Osteocyte (in vitro differentiated cells): ENCODE results near the gene BABAM2. TPM values are rescaled to one million over a fixed set of nuclear protein-coding genes. Genes with fewer than 3 reads are reported as not detected.

ENCODE experiments used
- DNase-seq: peaks from one replicate; pipeline ENCODE4 v3.0.0; 2021; ENCODE audit warnings: mixed read lengths; ENCODE audit not compliant: unreplicated experiment; ENCODE audit errors: extremely low spot score
- H3K27ac Mint-ChIP-seq: one replicate; pipeline ENCODE4 v1.8.0; 2021; ENCODE audit warnings: mild to moderate bottlenecking, mixed read lengths; ENCODE audit not compliant: unreplicated experiment
- H3K27me3 Mint-ChIP-seq: one replicate; pipeline ENCODE4 v1.8.0; 2021; ENCODE audit warnings: mixed read lengths; ENCODE audit not compliant: unreplicated experiment
- H3K36me3 Mint-ChIP-seq: one replicate; pipeline ENCODE4 v1.8.0; 2021; ENCODE audit warnings: mixed read lengths; ENCODE audit not compliant: unreplicated experiment
- H3K4me1 Mint-ChIP-seq: one replicate; pipeline ENCODE4 v1.8.0; 2021; ENCODE audit warnings: mixed read lengths; ENCODE audit not compliant: unreplicated experiment
- H3K4me3 Mint-ChIP-seq: one replicate; pipeline ENCODE4 v1.8.0; 2021; ENCODE audit warnings: mild to moderate bottlenecking, moderate library complexity, mixed read lengths; ENCODE audit not compliant: unreplicated experiment
- H3K9me3 Mint-ChIP-seq: one replicate; pipeline ENCODE4 v1.8.0; 2021; ENCODE audit warnings: mixed read lengths; ENCODE audit not compliant: unreplicated experiment
- total RNA-seq: library from RNA; stranded (reverse); gene quantifications from 2 replicates; pipeline ENCODE4 v1.2.1, GENCODE V29; 2021
- TF ChIP-seq, protein P1 (sequence below): fragments of 200-600 bp; sonication (generic); IDR thresholded peaks from 2 replicates; pipeline ENCODE4 v1.5.0; 2021; ENCODE audit warnings: antibody characterized with exemption, mild to moderate bottlenecking, moderate library complexity

BABAM2 gene
- total RNA-seq, 1 donor from 2014 or later, result 43.6 TPM

DNA sequence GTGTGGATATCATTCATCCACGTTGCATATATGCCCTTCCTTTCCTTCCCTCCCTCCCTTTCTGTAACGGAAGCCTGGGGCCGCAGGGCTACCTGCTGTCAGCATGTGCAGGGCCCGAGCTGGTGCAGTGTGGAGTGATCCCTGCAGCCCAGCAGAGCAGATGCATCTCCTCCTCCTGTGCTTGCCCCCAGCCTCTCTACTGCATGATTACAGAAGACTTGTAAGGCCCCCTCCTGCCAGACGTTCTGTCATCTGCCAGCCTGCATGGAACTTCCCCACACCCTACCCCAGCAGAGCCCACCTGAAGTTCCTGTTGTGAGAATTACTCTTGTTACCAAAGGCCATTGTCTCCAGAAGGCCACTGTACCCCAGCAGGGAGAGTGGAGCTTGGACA lies 434.6 kb downstream of the BABAM2 start:
- Mint-ChIP-seq H3K9me3 (no peaks in the 10 kb centered on the region), H3K4me3 (no peak overlapping the region), H3K27me3 (no peaks in the 10 kb centered on the region), H3K36me3 (no peaks in the 10 kb centered on the region), H3K4me1 (peaks cover 82% of the 10 kb centered on the region), H3K27ac (no peak overlapping the region)
- DNase-seq, result no peak
- TF ChIP-seq, protein P1, sequence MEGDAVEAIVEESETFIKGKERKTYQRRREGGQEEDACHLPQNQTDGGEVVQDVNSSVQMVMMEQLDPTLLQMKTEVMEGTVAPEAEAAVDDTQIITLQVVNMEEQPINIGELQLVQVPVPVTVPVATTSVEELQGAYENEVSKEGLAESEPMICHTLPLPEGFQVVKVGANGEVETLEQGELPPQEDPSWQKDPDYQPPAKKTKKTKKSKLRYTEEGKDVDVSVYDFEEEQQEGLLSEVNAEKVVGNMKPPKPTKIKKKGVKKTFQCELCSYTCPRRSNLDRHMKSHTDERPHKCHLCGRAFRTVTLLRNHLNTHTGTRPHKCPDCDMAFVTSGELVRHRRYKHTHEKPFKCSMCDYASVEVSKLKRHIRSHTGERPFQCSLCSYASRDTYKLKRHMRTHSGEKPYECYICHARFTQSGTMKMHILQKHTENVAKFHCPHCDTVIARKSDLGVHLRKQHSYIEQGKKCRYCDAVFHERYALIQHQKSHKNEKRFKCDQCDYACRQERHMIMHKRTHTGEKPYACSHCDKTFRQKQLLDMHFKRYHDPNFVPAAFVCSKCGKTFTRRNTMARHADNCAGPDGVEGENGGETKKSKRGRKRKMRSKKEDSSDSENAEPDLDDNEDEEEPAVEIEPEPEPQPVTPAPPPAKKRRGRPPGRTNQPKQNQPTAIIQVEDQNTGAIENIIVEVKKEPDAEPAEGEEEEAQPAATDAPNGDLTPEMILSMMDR, result no peak

GRCh38 chr2:28325567-28326468 lies 435.3 kb downstream of the BABAM2 start:
- Mint-ChIP-seq H3K27ac (no peak overlapping the region), H3K36me3 (no peaks in the 10 kb centered on the region), H3K9me3 (no peaks in the 10 kb centered on the region), H3K4me3 (no peak overlapping the region), H3K4me1 (peaks cover 77% of the 10 kb centered on the region), H3K27me3 (no peaks in the 10 kb centered on the region)
- TF ChIP-seq, protein P1, result no peak
- DNase-seq, result no peak

DNA sequence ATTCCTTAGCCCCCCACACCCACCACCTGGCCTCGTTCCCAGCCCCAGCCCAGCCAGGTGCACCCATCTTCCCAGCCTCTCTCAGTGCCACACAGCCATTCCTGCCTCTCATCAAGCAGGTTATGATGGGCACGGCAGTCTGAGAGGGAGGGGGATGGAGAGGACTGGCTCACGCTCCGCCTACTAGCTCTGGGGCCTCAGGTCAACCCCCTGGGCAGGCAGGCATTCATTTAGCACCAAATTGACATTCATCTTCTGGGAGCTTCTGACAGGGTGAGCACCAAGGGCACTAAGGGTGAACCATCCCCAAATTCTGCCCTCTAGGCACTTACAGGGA lies 435.9 kb downstream of the BABAM2 start:
- DNase-seq, result no peak
- Mint-ChIP-seq H3K9me3 (no peaks in the 10 kb centered on the region), H3K27me3 (no peaks in the 10 kb centered on the region), H3K27ac (peak overlapping the region; percentile 88), H3K4me3 (no peak overlapping the region), H3K36me3 (peaks cover 3% of the 10 kb centered on the region), H3K4me1 (peaks cover 71% of the 10 kb centered on the region)
- TF ChIP-seq, protein P1, result no peak

DNA sequence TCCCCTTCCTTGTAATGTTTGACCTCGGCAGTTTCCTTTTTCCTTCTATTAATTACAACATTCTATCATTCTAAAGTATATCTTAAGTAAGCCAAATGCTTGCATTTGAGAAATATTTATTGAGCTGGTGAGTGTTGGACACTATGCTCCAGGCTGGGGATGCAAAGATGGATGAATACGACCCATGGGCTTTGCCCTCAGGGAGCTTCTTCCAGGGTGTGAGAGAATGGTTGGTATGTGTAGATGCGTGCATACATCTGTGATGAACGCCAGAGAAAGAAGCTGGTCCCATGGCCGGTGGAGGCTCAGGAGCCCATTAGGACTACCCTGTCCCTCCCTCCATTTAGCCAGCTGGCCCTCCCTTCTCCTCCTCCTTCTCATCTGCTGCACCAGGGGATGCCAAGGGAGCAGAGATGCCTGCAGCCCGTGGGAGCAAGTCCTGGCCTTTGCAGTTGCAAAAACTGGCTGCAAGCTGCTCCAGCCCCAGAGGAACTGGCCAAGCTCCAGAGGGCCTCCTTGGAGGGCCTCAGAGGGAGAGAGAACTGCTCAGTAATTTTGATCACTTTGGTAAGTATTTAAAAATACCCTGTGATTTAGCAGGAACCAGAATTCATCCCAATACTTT lies 436.5 kb downstream of the BABAM2 start:
- Mint-ChIP-seq H3K27ac (peak overlapping the region; percentile 88), H3K4me1 (peaks cover 65% of the 10 kb centered on the region), H3K9me3 (no peaks in the 10 kb centered on the region), H3K4me3 (no peak overlapping the region), H3K36me3 (peaks cover 3% of the 10 kb centered on the region), H3K27me3 (no peaks in the 10 kb centered on the region)
- TF ChIP-seq, protein P1, result no peak
- no peak for DNase-seq

- Mint-ChIP-seq H3K27me3 (no peaks in the 10 kb centered on the region), H3K9me3 (no peaks in the 10 kb centered on the region), H3K36me3 (peaks cover 3% of the 10 kb centered on the region), H3K4me1 (peaks cover 60% of the 10 kb centered on the region), H3K27ac (peak overlapping the region; percentile 88), H3K4me3 (no peak overlapping the region)
- DNase-seq, result no peak
- TF ChIP-seq, protein P1, result no peak
These were observed 437.0 kb downstream of the BABAM2 start for GRCh38 chr2:28327581-28327955.
